Stimulated activated CD4-positive, alpha-beta T cell treated with anti-CD3 and anti-CD28 coated beads, TNF-alpha, amount 100 ng/mL, for 4 hours (primary cell): Measurements from ENCODE around the gene ZBTB45.
"Not testable (repeated sequence)": the region's sequence is repeated elsewhere in the genome, so short reads cannot be mapped to it uniquely, and the experiment has no call there.

Experiments
- DNase-seq, 3 experiments: peaks; one replicate each; pipeline ENCODE4 v3.0.0-alpha.2; 2020; ENCODE audit warnings: low read depth in 3 of 3

Gene ZBTB45

GRCh38 chr19:58554494-58555368 is 35.1 kb upstream of the ZBTB45 start, which contains the start of gene CHMP2A:
Gene CHMP2A (minus strand): TSS chr19:58555105. CDS start chr19:58554212, 893 bp downstream.
- DNase-seq: peak; percentile 92 to 98 (median 97)

- no peak for DNase-seq
These were observed 34.3 kb upstream of the ZBTB45 start for GRCh38 chr19:58553799-58554493.

DNA sequence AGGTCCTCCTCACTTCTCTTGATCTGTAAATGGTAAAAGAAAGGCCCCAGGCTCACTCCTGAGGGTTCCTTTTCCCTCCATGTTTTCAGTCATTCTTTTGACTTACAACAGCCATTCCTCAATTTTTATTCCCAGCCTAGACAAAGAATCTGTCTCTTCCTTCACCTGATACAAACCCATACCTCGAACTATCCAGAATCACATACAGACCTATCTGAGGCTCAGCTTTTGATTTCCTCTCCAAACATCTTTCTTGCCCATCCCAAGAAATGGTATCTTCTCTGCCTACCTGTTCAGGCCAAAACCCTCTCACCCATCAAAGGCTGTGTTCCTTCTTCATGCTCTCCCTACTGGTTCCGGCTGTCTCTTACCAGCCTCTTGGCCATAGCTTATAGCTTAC is 33.0 kb upstream of the ZBTB45 start:
- no peak for DNase-seq

- no peak for DNase-seq
These were observed 32.2 kb upstream of the ZBTB45 start for GRCh38 chr19:58551577-58552471.

- DNase-seq: no peak
These were observed 31.5 kb upstream of the ZBTB45 start for GRCh38 chr19:58551123-58551497.

DNA sequence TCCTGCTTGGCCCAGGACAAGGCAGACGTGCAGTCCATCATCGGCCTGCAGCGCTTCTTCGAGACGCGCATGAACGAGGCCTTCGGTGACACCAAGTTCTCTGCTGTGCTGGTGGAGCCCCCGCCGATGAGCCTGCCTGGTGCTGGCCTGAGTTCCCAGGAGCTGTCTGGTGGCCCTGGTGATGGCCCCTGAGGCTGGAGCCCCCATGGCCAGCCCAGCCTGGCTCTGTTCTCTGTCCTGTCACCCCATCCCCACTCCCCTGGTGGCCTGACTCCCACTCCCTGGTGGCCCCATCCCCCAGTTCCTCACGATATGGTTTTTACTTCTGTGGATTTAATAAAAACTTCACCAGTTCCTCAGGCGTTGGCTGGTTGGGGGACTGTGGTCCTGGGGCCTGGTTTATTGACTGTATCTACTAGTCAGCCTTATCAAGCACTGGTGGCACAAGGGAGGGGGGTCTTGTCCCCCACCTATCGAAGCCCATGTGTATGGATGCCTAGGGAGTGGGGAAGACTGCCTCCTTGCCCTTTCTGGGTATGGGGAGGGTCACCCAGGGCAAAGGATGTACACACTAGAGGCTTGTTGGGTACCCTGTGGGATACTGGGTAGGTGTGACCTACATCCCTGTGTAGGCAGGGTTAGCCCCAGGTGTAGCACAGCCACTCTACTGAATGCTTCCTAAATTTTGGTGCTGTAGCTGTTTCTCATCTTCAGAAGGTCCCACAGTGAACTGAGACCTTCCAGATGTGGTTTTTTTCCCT is 30.9 kb upstream of the ZBTB45 start:
- DNase-seq: no peak

GRCh38 chr19:58549664-58550361 is 30.2 kb upstream of the ZBTB45 start:
- DNase-seq: no peak

DNA sequence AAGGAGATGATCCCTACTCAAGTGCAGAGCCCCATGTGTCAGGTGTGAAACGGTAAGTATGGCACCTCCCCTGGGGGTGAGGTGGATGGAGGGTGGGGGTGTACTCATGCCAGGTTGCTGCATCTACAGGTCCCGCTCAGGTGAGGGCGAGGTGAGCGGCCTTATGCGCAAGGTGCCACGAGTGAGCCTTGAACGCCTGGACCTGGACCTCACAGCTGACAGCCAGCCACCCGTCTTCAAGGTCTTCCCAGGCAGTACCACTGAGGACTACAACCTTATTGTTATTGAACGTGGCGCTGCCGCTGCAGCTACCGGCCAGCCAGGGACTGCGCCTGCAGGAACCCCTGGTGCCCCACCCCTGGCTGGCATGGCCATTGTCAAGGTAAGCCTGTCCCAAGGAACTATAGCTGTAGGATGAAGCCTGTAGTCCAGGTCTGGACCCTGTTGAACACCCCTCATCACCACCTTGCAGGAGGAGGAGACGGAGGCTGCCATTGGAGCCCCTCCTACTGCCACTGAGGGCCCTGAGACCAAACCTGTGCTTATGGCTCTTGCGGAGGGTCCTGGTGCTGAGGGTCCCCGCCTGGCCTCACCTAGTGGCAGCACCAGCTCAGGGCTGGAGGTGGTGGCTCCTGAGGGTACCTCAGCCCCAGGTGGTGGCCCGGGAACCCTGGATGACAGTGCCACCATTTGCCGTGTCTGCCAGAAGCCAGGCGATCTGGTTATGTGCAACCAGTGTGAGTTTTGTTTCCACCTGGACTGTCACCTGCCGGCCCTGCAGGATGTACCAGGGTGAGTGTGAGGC is 29.5 kb upstream of the ZBTB45 start:
- DNase-seq: no peak

- DNase-seq: no peak
These were observed 28.0 kb upstream of the ZBTB45 start for GRCh38 chr19:58547323-58548312.

DNA sequence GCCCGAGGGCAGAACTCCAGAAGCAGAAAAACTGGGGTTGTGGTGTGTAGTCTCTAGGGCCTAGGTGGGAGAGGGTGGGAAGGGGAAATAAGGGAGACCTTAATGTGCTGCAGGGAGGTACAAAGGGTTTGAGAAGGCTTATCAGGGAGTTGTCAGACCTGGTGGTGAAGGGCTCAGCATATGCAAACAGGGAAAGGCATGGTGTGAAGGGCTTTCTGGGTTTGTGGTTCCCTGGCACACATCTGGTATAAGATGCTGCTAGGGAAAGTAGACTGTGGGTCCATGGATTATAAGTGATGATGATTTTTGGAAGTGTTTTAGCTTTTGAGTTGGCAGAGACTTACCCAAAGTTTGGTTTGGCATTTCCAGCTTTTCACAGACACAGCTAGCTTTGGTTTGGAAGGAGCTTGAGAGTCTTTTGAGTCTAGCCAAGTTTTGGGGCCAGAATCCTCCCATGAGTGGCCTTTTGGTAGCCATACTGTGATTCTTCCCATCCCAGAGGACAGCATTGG is 26.5 kb upstream of the ZBTB45 start:
- DNase-seq: no peak

DNA sequence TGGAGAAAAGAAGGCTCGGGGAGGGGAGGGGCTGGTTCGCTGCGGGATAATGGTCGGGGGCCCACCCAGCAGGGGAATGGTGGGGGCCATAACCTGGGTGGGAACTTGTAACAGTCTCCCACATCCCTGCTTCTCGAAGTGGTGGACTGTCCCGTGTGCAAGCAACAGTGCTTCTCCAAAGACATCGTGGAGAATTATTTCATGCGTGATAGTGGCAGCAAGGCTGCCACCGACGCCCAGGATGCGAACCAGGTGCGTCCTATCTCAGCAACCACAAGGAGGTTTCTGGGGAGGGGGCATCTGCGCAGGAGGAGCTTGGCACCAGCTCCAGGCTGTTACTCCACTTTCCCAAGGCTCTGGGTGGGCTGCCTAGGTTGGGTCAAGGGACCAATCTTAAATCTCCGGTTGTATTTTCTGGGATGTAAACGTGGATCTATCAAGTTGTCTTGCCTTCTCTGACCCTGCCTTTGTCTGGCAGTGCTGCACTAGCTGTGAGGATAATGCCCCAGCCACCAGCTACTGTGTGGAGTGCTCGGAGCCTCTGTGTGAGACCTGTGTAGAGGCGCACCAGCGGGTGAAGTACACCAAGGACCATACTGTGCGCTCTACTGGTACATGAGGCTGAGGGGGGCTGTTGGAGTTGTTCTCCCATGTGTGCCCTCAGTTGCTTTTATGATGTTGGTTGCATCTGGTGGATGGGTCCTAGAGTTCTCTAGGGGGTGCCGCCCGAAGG is 25.8 kb upstream of the ZBTB45 start:
- no peak for DNase-seq

- peak; percentile 62 to 70 (median 63) for DNase-seq
These were observed 25.1 kb upstream of the ZBTB45 start for GRCh38 chr19:58544591-58545285.

GRCh38 chr19:58543826-58544590 is 24.4 kb upstream of the ZBTB45 start, which contains the start of gene TRIM28:
Gene TRIM28 (plus strand): TSS chr19:58544064. CDS start chr19:58544758, 694 bp downstream.
- peak; percentile 100 for DNase-seq

DNA sequence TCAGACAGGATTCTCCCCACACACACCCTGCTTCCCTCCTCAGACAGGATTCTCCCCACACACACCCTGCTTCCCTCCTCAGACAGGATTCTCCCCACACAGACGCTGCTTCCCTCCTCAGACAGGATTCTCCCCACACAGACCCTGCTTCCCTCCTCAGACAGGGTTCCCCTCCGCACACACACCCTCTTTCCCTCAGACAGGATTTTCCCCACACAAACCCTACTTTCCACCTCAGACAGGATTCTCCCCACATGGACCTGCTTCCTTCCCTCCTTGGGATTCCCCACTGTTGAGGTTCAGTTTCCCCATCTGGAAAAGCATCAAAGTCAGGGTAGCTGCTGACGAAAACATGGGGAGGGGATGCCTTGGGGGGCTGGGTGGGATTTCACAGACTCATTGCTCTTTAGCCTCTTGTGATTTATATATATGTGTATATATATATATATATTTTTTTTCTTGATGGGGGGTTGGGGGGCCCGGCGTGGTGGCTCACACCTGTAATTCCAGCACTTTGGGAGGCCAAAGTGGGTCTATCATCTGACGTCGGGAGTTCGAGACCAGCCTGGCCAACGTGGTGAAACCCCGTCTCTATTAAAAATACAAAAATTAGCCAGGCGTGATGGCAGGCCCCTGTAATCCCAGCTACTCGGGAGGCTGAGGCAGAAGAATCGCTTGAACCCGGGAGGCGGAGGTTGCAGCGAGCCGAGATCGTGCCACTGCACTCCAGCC is 23.2 kb upstream of the ZBTB45 start:
- not testable (repeated sequence) for DNase-seq

GRCh38 chr19:58539169-58539559 is 19.6 kb upstream of the ZBTB45 start:
- not testable (repeated sequence) for DNase-seq
